Right renal pelvis (tissue), 4 donors: ENCODE data around the gene PIK3C2G. TPM values are rescaled to one million over a fixed set of nuclear protein-coding genes. Genes with fewer than 3 reads are reported as not detected.

Source experiments
- DNase-seq, 4 donors: peaks; one replicate each; pipeline ENCODE4 v3.0.0-alpha.2; 2013; ENCODE audit warnings: low read depth in 4 of 4, low spot score in 3 of 4, missing footprints in 1 of 4
- polyA plus RNA-seq, 4 donors: library from polyadenylated mRNA; unstranded; fragments of 120-200 nt; gene quantifications; one replicate each; pipeline ENCODE4 v1.2.1, GENCODE V29; 2013; ENCODE audit not compliant: insufficient read length in 4 of 4

Gene PIK3C2G
- polyA plus RNA-seq, 4 donors = 3.6 to 5.5 (median 5.1) TPM

DNA sequence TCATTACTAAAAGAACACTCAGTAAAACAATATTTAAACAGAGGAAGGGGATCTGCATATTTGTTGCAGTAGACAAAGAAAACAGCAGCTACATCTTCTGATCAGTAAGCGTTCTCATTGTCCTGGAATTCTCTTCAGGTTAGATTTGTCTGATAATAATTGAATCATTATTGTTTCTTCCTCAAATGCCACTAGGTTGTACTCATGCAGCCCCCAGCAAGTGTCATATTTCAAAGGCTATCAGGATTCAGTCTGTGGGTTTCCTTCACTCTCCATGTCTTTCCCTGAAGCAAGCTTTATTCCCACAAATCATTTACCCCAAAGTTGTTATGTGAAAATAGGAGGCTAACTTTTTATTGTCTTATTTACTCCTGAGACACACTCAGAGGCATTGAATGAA is 14.7 kb downstream of the PIK3C2G start:
- DNase-seq = no peak

DNA sequence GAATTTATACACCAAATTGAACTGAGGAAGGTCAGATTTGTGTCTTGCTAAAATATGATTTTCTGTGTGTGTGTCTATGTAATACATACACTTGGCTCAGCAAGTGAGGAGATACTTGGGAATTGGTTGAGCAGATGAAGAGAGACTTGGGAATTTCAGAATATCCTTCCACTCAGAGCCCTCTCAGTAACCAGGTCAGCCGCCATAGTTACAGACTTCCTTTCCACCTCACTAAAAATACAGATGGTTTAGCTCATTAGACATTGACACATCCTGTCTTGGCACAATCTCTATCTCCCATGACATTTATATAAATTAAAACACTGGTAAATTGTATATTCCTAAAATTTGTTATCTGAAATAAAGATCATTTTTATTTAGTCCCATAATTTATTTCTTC is 15.9 kb downstream of the PIK3C2G start:
- no peak for DNase-seq

DNA sequence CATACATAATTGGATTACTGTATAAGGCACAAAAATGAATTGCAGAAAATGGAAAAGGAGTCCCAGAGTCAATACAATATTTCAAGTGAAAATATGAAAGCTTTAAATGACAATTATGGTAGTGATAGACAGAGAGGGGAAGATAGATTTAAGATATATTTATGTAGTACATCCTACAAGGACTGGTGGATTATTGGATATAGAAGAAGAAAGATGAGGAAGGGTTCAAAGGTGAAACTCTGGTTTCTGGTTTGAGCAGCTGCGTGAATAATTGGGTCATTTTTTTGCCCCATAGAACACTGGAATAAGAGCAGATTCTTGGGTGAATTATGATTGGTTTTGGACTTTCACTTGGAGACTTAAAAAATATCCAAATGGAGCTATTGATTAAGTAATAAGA is 19.4 kb downstream of the PIK3C2G start:
- no peak for DNase-seq

DNA sequence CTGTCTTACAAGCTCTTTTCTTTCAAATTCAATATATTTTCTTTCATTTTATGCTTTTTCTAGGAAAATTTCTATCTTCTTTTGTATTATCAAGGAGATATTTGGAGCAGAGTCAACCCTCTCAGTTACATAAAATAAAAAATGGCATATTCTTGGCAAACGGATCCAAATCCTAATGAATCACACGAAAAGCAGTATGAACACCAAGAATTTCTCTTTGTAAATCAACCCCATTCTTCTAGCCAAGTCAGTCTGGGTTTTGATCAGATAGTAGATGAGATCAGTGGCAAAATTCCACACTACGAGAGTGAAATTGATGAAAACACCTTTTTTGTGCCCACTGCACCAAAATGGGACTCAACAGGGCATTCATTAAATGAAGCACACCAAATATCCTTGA is 20.6 kb downstream of the PIK3C2G start:
- DNase-seq = no peak

DNA sequence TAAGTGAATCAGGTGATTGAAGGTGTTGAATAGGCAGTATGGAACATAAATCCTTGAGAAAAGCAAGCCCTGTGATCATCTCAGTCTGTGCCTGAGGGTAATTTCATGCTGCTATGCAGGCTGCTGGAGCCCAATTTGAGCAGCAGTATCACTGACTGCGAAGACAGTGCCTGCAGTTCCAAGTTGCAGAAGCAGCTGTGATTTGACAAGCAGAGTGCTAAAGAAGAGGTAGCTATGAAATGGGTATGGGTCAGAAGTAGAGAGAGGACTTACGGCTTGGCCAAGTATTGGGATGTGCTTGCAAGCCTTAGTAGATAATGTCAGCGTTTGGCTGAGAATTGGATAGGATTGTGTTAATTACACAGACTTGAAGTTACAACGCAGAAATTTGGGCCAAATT is 22.5 kb downstream of the PIK3C2G start:
- DNase-seq = no peak

DNA sequence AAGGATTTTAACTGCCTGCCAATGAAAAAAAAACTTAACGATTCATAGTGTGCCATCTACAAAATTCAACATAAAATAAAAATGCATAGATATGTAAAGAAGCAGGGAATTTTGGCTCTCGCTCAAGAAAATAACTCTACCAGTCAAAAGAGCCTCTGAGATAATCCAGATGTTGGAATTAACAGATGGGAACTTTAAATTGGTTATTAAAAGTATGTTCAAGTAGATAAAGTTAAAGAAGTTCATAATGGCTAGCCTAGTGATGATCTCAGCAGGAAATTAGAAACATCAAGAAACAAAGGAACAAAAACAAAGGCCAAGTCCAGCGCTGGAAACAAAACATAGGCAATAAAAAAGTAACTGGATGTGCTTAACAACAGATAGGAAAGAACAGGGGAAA is 23.1 kb downstream of the PIK3C2G start:
- no peak for DNase-seq

DNA sequence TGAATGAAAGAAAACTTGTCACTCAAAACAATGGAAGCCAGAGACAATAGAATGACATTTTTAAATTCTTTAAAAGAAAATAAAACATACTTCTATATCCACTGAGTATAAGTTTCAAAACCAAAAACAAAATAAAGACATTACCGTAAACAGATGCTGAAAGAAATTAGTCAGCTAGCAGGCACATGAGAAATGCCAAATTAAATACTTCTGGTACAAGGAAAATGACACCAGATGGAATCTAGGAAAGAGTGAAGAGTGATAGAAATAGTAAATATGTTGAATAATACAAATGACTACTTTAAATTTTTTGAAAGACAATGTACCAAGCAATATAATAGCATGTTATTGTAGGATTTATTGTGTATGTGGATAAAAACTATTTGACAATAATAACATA is 23.8 kb downstream of the PIK3C2G start:
- DNase-seq = no peak

DNA sequence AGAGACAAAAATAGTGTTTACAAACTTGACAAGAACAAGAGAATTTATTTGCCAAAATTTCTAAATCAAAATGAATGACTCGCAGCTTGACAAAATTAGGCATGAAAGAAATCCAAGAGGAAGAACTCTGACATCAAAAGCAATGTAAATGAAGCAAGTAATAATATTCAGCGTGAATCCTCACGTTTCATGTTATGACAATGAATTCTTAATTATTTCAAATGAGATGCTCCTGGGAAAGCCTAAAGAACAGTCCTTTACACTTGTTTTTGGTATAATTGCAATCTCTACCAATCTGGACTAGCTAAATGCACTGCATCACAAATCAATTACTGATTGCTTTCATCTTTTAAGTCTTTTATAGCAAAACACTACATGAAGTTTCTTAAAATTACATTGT is 29.1 kb downstream of the PIK3C2G start:
- DNase-seq = no peak

DNA sequence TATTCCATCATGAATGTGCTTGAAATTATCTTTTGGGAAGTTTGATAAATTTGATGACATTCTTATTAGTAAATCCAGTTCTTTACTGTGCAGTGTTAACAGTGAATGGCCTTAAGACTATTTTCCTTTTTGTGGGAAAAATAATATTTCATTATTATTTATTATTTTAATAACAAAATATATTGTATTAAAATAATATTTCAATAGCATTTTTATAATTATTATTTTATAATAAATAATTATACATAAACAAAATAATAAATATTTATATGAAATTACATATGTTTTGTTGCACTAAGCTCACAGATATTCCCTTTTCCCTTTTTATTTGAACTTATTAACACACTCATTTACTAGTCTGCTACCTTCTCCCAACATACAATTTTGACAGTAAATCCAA is 33.6 kb downstream of the PIK3C2G start:
- no peak for DNase-seq

DNA sequence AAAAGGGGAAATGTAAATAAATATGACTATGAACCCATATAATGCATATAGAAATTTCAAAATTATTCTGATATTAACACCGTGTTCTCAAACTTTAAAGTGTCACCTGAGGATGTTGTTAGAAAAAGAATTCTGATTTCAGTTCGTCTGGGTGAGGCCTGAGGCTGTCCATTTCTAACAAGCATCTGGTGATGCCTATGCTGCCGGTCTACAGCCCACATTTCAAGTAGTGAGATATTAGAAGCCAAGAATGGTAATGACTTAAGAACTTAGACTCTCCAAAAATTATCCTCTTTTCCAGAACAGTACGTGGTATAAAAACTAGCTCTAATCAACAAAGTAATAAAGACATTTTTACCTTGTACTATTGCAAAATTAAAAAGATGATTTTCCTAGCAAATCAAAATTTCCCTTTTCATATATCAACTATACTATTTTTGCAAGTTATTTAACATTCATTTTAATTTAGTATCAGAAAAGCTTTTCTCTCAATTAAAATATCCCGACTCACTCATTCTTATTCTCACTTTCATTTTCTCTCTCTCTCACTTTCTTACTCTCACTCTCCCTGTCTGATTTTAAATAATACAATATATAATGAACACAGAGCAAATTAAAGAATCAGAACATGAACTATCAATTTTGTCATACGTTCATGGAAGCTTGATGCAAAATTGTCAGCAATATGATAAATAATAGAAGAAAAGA is 35.0 kb downstream of the PIK3C2G start:
- no peak for DNase-seq

DNA sequence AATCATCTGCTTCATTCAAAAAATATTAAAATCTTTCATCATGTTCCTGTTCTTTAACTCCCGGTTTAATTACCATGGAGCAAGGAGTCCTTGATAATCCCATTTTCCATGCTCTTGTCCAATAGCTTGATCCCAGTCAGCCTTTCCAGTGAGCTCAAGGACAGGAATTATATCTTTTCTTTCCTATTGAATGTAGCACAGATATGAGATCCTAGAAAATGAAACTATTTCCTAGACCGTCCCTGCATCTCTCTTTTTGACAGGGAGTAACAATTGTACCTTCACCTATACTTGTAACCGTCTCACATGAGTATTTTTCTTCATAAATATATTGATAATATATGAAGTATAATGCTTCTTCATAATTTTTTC is 35.6 kb downstream of the PIK3C2G start:
- DNase-seq = no peak

DNA sequence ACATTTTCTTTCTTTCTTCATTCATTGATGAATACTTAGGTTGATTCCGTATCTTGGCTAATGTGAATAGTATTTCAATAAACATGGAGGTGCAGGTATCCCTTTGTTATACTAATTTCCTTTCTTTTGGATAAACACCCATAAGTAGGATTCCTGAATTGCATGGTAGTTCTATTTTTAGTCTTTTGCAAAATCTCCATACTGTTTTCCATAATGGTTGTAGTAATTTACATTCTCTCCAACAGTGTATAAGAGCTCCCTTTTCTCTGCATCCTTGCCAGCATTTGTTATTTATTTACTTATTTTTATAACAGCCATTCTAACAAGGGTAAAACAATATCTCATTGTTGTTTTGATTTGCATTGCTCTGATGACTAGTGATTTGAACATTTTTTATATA is 36.6 kb downstream of the PIK3C2G start:
- DNase-seq = no peak

DNA sequence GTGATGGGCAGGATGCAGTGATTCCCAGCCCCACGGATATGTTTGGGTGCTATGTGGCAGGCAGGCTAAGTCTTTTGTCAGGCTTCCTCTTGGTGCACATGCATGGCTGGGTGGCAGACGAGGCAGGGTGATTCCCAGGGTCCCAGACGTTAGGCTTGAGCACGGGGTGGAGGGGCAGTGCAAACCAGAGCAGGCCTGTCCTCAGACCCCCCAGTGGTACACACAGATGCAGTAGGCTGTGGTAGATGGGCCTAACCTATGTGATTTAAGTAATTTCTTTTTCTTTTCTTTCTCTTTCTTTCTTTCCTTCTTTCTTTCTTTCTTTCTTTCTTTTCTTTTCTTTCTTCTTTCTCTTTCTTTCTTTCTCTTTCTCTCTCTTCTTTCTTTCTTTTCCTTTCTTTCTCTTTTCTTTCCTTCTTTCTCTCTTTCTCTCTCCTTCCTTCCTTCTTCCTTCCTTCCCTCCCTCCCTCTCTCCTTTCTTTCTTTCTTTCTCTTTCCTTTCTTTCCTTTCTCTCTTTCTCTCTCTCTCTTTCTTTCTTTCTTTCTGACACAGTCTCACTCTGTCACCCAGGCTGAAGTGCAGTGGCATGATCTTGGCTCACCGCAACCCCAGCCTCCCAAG is 41.6 kb downstream of the PIK3C2G start:
- DNase-seq = no peak

DNA sequence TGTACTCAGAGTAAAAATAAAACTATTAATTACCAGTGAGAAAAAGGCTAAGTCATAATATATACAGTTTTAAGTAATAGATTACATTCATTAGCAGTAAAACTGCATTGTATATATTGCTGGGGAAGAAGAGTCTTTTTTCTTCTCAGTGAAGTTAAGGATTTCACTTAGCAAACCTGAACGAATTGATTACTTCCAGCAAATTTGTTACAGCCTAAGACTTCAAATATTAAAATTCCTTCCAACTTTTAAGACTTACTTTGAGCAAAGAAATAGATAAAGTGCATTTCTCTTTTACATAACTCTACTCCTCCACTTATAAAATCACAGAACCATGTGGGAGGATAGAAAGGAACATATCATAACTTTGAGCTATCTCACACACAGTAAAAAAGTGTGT is 43.3 kb downstream of the PIK3C2G start:
- no peak for DNase-seq

DNA sequence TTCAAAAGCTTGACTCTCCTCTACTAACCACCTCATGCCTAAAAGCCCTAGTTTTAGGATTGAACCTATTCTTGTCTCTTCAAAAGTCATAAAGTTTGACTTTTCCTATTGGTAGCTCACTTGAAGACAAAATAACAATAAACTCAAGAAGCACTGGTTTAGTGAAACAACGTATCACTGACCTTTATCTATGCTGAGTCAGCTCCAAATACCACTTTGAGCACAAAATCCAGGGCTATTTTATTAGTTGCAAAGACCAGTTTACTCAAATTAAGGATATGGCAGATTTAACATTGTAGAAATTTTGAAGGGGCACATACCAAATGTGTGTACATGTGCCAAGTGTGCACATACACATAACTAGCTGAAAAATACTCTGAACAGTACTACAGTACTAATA is 45.0 kb downstream of the PIK3C2G start:
- DNase-seq = no peak

DNA sequence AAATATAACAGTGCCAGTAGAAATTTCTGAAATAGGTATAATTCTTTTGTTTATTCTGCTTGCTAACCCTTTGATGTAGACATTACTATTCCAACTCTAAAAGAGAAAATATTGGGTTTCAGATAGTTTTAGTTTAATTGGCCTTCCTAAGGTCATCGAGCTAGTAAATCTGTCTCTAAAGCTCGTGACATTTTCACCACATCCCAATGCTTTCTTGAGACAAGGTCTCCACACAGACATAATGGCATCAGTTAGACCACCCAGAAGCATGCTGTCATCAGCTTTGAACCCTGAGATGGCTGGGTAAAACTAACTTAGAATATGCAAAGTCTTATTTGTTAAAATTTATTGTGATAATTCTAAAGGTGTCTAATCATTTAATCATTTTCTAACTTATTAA is 52.0 kb downstream of the PIK3C2G start:
- DNase-seq = peak in 1 of 4 donors; percentile 5

DNA sequence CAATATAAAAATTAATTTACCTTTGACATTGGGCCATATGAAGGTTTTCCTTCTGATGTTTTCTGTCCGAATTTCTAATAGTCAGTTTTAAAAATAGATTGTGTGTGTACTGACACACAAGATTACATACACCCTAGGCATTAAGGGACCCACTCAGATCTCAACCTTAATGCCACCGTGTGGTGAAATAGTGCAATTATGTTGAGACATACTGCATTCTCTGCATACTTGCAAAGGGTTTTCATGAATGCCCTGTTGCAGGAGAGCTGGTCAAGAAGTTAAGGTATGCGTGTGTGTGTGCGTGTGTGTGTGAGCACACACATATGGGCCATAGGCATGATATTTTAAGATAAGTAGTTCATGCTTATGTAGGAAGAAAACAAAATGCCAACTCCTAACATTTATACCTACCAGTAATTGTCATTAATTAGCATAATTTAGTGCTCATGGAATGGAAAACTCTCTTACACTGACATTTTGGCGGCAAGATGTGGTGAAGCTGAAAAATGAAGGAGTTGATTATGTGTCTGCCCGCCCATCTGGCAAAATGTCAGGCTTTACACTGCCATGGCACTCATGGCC is 58.8 kb downstream of the PIK3C2G start:
- peak in 2 of 4 donors; percentile 24 to 30 for DNase-seq

DNA sequence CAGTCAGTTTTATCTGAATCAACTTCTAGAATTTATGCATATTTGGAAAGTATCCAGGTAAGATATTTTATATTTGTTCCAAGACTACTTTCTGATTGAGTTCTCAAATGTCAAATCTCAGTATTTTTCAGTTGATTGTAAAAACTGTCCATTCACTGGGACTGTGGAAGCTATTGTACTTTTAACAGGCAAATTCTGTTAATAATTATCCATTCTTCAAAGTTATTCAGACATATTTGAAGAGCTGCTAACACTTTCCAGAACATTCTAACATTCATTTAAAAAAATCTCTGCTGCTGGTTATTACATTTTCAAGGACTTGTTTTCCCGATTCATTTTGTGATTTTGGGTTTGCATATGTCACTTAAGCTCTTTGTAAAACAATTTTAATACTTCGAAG is 59.7 kb downstream of the PIK3C2G start:
- DNase-seq = no peak

DNA sequence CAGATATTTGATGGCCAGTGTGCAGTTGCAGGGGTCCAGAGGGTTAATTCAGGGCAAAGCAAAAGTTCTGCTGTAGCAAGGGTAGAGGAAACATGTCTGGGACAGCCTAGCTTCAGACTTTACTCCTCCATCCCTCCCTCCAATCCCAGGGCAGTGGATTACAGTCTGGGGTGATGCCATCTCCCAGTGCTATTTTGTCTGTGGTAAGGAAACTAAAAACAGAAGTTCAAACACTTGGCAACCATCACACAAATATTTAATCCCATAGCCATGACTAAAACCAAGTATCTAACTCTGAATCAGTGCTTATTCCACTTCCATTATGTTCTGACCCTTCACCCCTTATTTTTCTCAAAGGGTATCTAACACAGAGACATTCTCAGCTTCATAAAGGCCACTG is 61.8 kb downstream of the PIK3C2G start:
- no peak for DNase-seq

DNA sequence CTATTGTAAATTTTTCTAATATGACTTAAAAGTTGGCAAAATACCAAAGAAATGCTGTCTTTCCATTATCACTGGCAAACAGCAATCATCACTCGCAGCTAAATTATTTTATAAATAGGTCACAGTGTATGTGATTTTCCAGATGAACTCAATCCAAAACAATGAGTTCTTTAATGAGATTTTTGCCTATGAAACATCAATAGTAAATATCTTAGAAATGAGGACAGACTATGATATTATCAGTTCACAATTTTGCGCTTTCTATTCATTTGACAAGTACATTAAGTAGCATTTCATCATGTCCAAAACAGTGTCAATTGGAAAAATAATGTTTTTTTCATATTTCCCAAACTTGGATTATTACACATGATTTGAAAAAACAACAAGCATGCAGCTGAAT is 65.7 kb downstream of the PIK3C2G start:
- no peak for DNase-seq

DNA sequence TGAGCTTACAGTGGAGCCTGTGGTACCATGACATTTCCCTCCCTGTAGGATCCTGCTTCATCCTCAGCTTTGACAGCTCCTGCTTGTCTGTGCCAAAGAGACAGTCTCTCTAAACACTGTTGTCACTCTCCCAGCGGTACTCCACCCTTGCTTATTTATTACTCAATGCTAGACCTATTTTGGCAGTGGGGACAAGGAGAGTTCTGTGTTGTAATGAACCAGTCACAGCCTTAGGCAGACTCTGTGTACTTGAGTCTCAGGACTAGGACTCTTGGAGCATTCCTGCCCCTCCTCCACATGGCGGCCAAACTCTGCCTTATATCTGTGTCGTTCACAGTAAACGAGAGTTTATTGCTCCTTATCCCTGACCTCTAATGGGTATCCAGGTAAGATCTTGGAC is 70.9 kb downstream of the PIK3C2G start:
- DNase-seq = no peak

DNA sequence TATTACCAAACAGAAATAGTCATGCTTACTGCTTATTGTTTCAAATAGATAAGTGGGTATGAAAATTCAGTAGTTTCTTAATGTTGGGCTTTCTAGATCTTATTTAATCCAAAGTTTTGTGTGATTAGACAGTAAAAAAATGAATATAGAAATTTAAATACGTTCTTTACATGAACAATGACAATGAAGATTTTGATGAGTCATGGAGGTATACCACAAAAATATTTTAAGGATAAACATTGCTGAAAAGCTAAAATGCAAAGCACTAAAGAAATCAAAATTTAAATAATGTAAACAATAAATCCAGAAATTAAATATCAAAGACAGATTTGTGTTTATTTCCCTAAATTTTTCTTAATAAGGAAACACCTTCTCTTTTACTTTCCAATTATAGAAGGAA is 78.3 kb downstream of the PIK3C2G start:
- no peak for DNase-seq
